WTC11 (cell line): Measurements from ENCODE around the gene ZIC3. TPM values are rescaled to one million over a fixed set of nuclear protein-coding genes. Genes with fewer than 3 reads are reported as not detected.
A peak's percentile ranks its signal among the peaks of the same experiment; 100 is the strongest.
"Not testable (repeated sequence)": the region's sequence is repeated elsewhere in the genome, so short reads cannot be mapped to it uniquely, and the experiment has no call there.

Experiments
- ATAC-seq: fragments of 200-7000 bp; cut with Tn5 transposase; 2 replicates; pipeline ENCODE4 v1.10.0; 2021; ENCODE audit warnings: mild to moderate bottlenecking, moderate library complexity
- CTCF ChIA-PET: fragments of 300-600 bp; sonication (Branson Sonifier 250); formaldehyde crosslinking; loops from one replicate; lab custom pipeline; 2021; ENCODE audit warnings: antibody characterized with exemption; lab: Charles Lee
- POLR2A ChIA-PET: fragments of 350-600 bp; sonication (Branson Sonifier 250); formaldehyde crosslinking; loops from one replicate; lab custom pipeline; 2021; ENCODE audit warnings: antibody characterized with exemption; lab: Charles Lee
- DNase-seq: peaks from one replicate; pipeline ENCODE4 v3.0.0; 2021; ENCODE audit warnings: low spot score
- H3K27ac Mint-ChIP-seq: 2 replicates; pipeline ENCODE4 v1.8.0; 2021; ENCODE audit warnings: mixed read lengths
- H3K27me3 Mint-ChIP-seq: 2 replicates; pipeline ENCODE4 v1.8.0; 2021; ENCODE audit warnings: low read depth, mild to moderate bottlenecking, moderate library complexity, mixed read lengths
- H3K36me3 Mint-ChIP-seq: 2 replicates; pipeline ENCODE4 v1.8.0; 2021; ENCODE audit warnings: mixed read lengths
- H3K4me1 Mint-ChIP-seq: 2 replicates; pipeline ENCODE4 v1.8.0; 2022; ENCODE audit warnings: mixed read lengths
- H3K4me3 Mint-ChIP-seq: 2 replicates; pipeline ENCODE4 v1.8.0; 2021; ENCODE audit warnings: mild to moderate bottlenecking, moderate library complexity, mixed read lengths
- H3K9me3 Mint-ChIP-seq: 2 replicates; pipeline ENCODE4 v1.8.0; 2021; ENCODE audit warnings: mixed read lengths
- AFF4 ChIP-seq: sonication (generic); formaldehyde crosslinking; IDR thresholded peaks from 2 replicates; pipeline ENCODE4 v1.8.1; 2023; ENCODE audit warnings: mild to moderate bottlenecking, missing genetic modification reagents, borderline replicate concordance
- ATF1 ChIP-seq: sonication (generic); formaldehyde crosslinking; IDR thresholded peaks from 2 replicates; pipeline ENCODE4 v1.8.1; 2023; ENCODE audit warnings: mild to moderate bottlenecking, moderate library complexity, missing genetic modification reagents
- HMGA2 ChIP-seq: fragments of 250-450 bp; sonication (Bioruptor Pico); IDR thresholded peaks from 2 replicates; pipeline ENCODE4 v1.4.0; 2021; ENCODE audit warnings: mild to moderate bottlenecking, moderate library complexity
- MAX ChIP-seq: sonication (generic); formaldehyde crosslinking; IDR thresholded peaks from 2 replicates; pipeline ENCODE4 v1.8.0; 2022; ENCODE audit warnings: mild to moderate bottlenecking, missing genetic modification reagents
- MXD4 ChIP-seq: fragments of 250-450 bp; sonication (Bioruptor Pico); IDR thresholded peaks from 2 replicates; pipeline ENCODE4 v1.8.0; 2021; ENCODE audit warnings: mild to moderate bottlenecking, moderate library complexity, borderline replicate concordance
- NFE2L1 ChIP-seq: sonication (generic); formaldehyde crosslinking; IDR thresholded peaks from 2 replicates; pipeline ENCODE4 v1.8.1; 2023; ENCODE audit warnings: missing genetic modification reagents
- NR2C2 ChIP-seq: sonication (generic); formaldehyde crosslinking; IDR thresholded peaks from 2 replicates; pipeline ENCODE4 v1.8.0; 2022; ENCODE audit warnings: mild to moderate bottlenecking, missing genetic modification reagents
- PRDM15 ChIP-seq: sonication (generic); formaldehyde crosslinking; IDR thresholded peaks from 2 replicates; pipeline ENCODE4 v1.8.0; 2022; ENCODE audit warnings: missing genetic modification reagents
- SMAD3 ChIP-seq: sonication (generic); formaldehyde crosslinking; IDR thresholded peaks from 2 replicates; pipeline ENCODE4 v1.8.0; 2022; ENCODE audit warnings: missing genetic modification reagents, mild to moderate bottlenecking, borderline replicate concordance
- TEAD4 ChIP-seq: sonication (generic); formaldehyde crosslinking; IDR thresholded peaks from 2 replicates; pipeline ENCODE4 v1.8.0; 2022; ENCODE audit warnings: mild to moderate bottlenecking, missing genetic modification reagents
- ZNF232 ChIP-seq: sonication (generic); formaldehyde crosslinking; IDR thresholded peaks from 2 replicates; pipeline ENCODE4 v1.8.0; 2022; ENCODE audit warnings: mild to moderate bottlenecking, missing genetic modification reagents
- total RNA-seq: library from RNA; stranded (reverse); gene quantifications from 3 replicates; pipeline ENCODE4 v1.2.3, GENCODE V29; 2021
- TF ChIP-seq, protein P1 (sequence below): sonication (generic); formaldehyde crosslinking; conservative IDR thresholded peaks from 2 replicates; pipeline ENCODE4 v1.8.1; 2022; ENCODE audit warnings: mild to moderate bottlenecking, missing genetic modification reagents
- TF ChIP-seq, protein P2 (sequence below): fragments of 250-450 bp; sonication (Bioruptor Pico); IDR thresholded peaks from 2 replicates; pipeline ENCODE4 v1.9.0; 2021; ENCODE audit warnings: mild to moderate bottlenecking
- TF ChIP-seq, protein P3 (sequence below): sonication (generic); formaldehyde crosslinking; IDR thresholded peaks from 2 replicates; pipeline ENCODE4 v1.8.0; 2022; ENCODE audit warnings: mild to moderate bottlenecking, missing genetic modification reagents
- TF ChIP-seq, protein P4 (sequence below): sonication (generic); formaldehyde crosslinking; IDR thresholded peaks from 2 replicates; pipeline ENCODE4 v1.8.1; 2022; ENCODE audit warnings: low read depth, mild to moderate bottlenecking, moderate library complexity, missing genetic modification reagents, borderline replicate concordance

ZIC3 gene
- total RNA-seq, 1 experiment from 2014 or later, result 75.3 TPM

DNA sequence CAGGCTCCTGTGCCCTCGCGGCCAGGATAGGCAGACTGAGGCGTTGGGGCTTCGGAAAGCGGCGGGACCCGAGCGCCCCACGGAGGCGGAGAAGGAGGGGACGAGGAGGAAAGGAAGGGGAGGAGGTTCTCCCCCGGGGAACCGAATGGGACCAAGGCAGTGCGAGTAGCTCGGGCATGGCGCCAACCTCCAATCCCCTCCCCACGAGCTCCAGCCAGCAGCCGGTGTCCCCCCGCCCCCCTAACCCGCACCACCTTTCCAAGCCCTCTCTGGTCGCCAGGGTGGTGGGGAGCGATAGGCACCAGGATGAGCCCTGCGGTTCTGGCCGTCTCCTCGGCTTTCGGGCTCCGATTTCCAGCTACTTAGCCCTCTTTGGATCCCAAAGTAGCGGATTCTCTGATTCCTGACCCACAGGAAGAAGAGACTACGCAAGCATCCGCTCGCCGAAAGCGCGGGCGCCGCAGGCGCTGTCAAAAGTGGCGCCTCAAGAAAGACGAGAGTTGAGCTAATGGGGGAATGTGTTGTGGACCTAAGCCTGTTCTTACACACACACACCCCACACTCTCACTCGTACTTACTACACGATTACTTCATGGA lies 15.2 kb upstream of the ZIC3 start:
- no peak for TF ChIP-seq TEAD4 (CRISPR knock-in tag)
- TF ChIP-seq PRDM15 (CRISPR knock-in tag), result no peak
- TF ChIP-seq MAX (CRISPR knock-in tag), result peak; percentile 58
- TF ChIP-seq ZNF232 (CRISPR knock-in tag), result no peak
- no peak for TF ChIP-seq ATF1 (CRISPR knock-in tag)
- no peak for TF ChIP-seq NFE2L1
- TF ChIP-seq, protein P1, sequence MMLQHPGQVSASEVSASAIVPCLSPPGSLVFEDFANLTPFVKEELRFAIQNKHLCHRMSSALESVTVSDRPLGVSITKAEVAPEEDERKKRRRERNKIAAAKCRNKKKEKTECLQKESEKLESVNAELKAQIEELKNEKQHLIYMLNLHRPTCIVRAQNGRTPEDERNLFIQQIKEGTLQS (CRISPR knock-in tag), result no peak
- no peak for TF ChIP-seq HMGA2 (CRISPR knock-in tag)
- TF ChIP-seq, all 79 proteins: peak for 1
- H3K27me3 Mint-ChIP-seq, result peaks cover 38% of the 10 kb centered on the region
- peak; percentile 16 for ATAC-seq
- ChIA-PET POLR2A (interaction anchor here (1.2 to 3.5 kb wide), 5 partner anchors 12 to 120 kb away, joined by 4 to 30 read pairs (median 6); partner anchors contain the start of gene ZIC3), CTCF (interaction anchor here (0.6 to 5.0 kb wide), 6 partner anchors 13 to 375 kb away, joined by 3 to 27 read pairs (median 6); no protein-coding TSS in a partner anchor)
- H3K4me1 Mint-ChIP-seq, result peaks cover 29% of the 10 kb centered on the region
- no peaks in the 10 kb centered on the region for H3K36me3 Mint-ChIP-seq
- H3K9me3 Mint-ChIP-seq, result no peaks in the 10 kb centered on the region
- H3K27ac Mint-ChIP-seq, result peak overlapping the region; percentile 58; the same call in 1 of the 2 replicates
- DNase-seq, result peak; percentile 43
- H3K4me3 Mint-ChIP-seq, result peak overlapping the region; percentile 69

- H3K4me3 Mint-ChIP-seq, H3K27ac Mint-ChIP-seq, H3K36me3 Mint-ChIP-seq, DNase-seq, POLR2A ChIA-PET, ATAC-seq, CTCF ChIA-PET, H3K9me3 Mint-ChIP-seq: not testable (repeated sequence)
- peaks cover 25% of the 10 kb centered on the region for H3K27me3 Mint-ChIP-seq
- peaks cover 23% of the 10 kb centered on the region for H3K4me1 Mint-ChIP-seq
Observed at GRCh38 chrX:137552098-137552497, 13.8 kb upstream of the ZIC3 start.

DNA sequence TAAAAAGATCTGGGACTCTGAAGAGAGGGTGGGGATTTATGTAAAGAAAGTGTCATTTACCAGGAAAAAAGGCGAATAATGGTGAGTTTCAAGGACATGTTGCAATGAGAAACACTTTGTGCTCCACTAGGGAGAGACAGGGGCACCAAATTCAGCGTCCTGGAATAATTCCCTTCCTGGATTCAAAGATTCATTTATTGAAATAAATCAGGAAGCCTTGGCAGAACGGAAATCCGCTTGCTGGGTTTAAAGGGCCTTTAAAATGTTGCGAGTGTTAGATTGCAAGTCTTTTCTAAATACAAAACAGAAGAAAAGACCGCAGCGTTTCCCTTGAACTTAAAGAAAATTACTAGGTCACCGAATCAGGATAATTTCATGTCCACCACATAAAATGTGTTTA lies 3.8 kb upstream of the ZIC3 start:
- H3K27me3 Mint-ChIP-seq, result no peaks in the 10 kb centered on the region
- ChIA-PET POLR2A (interaction anchor here (0.7 to 3.9 kb wide), 2 partner anchors 12 to 185 kb away, joined by 4 to 30 read pairs; no protein-coding TSS in a partner anchor), CTCF (no interaction called here)
- DNase-seq (no peak), ATAC-seq (no peak)
- TF ChIP-seq, protein P2, sequence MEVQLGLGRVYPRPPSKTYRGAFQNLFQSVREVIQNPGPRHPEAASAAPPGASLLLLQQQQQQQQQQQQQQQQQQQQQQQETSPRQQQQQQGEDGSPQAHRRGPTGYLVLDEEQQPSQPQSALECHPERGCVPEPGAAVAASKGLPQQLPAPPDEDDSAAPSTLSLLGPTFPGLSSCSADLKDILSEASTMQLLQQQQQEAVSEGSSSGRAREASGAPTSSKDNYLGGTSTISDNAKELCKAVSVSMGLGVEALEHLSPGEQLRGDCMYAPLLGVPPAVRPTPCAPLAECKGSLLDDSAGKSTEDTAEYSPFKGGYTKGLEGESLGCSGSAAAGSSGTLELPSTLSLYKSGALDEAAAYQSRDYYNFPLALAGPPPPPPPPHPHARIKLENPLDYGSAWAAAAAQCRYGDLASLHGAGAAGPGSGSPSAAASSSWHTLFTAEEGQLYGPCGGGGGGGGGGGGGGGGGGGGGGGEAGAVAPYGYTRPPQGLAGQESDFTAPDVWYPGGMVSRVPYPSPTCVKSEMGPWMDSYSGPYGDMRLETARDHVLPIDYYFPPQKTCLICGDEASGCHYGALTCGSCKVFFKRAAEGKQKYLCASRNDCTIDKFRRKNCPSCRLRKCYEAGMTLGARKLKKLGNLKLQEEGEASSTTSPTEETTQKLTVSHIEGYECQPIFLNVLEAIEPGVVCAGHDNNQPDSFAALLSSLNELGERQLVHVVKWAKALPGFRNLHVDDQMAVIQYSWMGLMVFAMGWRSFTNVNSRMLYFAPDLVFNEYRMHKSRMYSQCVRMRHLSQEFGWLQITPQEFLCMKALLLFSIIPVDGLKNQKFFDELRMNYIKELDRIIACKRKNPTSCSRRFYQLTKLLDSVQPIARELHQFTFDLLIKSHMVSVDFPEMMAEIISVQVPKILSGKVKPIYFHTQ (CRISPR knock-in tag), result no peak
- TF ChIP-seq SMAD3, result no peak
- TF ChIP-seq MXD4 (CRISPR knock-in tag), result no peak
- no peak for TF ChIP-seq AFF4 (CRISPR knock-in tag)
- TF ChIP-seq NR2C2 (CRISPR knock-in tag), result no peak
- TF ChIP-seq NFE2L1, result no peak
- TF ChIP-seq, protein P3, sequence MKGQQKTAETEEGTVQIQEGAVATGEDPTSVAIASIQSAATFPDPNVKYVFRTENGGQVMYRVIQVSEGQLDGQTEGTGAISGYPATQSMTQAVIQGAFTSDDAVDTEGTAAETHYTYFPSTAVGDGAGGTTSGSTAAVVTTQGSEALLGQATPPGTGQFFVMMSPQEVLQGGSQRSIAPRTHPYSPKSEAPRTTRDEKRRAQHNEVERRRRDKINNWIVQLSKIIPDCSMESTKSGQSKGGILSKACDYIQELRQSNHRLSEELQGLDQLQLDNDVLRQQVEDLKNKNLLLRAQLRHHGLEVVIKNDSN (CRISPR knock-in tag), result no peak
- TF ChIP-seq HMGA2 (CRISPR knock-in tag), result no peak
- TF ChIP-seq, protein P4, sequence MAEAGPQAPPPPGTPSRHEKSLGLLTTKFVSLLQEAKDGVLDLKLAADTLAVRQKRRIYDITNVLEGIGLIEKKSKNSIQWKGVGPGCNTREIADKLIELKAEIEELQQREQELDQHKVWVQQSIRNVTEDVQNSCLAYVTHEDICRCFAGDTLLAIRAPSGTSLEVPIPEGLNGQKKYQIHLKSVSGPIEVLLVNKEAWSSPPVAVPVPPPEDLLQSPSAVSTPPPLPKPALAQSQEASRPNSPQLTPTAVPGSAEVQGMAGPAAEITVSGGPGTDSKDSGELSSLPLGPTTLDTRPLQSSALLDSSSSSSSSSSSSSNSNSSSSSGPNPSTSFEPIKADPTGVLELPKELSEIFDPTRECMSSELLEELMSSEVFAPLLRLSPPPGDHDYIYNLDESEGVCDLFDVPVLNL (CRISPR knock-in tag), result no peak
- no peak overlapping the region for H3K27ac Mint-ChIP-seq
- H3K36me3 Mint-ChIP-seq, result no peaks in the 10 kb centered on the region
- H3K4me1 Mint-ChIP-seq, result peaks cover 47% of the 10 kb centered on the region
- H3K9me3 Mint-ChIP-seq, result no peaks in the 10 kb centered on the region
- H3K4me3 Mint-ChIP-seq, result peak overlapping the region; percentile 86
